HG02588 (cell line): Measurements from ENCODE around the gene ASB13.
"Not testable (repeated sequence)": the region's sequence is repeated elsewhere in the genome, so short reads cannot be mapped to it uniquely, and the experiment has no call there.

Experiments used
- ATAC-seq: cut with Tn5 transposase; IDR thresholded peaks from one replicate; pipeline ENCODE4 v1.9.1; 2021; ENCODE audit warnings: mild to moderate bottlenecking, moderate library complexity; ENCODE audit not compliant: unreplicated experiment

ASB13 gene

GRCh38 chr10:5593347-5593746 is 73.0 kb downstream of the ASB13 start:
- ATAC-seq, result not testable (repeated sequence)

DNA sequence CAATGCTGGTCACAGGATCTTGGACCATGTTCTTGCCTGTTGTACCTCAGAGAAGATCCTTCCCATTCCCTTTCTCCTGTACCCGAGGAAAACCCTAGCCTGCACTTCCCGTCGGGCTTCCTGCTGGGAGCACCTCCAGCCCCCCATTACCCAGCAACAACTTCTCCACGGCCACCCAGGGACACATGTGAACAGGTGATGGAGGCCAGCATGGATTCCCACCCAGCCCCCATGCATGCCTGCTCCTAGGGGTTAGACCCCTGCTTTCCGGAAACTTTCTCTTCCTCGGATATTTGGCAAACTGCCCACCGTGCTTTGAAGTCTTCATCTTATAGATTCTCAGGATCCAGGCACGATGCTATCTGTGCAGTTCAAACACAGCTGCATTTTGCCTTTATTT is 74.3 kb downstream of the ASB13 start:
- ATAC-seq, result no peak

DNA sequence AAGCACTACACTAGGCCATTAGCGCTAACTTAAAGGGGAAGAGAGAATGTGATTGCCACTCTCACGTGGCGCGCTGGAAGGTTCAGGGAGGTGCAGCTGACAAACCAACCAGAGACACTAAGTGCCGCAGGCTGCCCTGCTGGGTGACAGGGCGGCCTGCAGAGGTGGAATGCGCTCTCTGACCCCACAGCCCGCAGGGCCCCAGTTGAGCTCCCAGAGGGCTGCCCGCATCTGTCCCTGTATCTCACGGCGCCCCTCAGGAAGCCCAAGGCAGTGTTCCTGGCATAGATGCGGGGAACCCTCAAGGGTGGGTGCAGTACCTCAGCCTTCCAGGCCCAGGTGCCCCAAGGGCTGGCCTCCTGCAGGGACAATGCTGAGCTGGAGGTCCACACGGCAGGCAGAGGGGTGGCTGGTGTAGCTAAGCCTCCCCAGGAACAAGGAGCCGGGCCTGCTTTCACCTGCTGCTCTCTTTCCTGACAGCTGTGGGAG is 75.0 kb downstream of the ASB13 start:
- no peak for ATAC-seq

DNA sequence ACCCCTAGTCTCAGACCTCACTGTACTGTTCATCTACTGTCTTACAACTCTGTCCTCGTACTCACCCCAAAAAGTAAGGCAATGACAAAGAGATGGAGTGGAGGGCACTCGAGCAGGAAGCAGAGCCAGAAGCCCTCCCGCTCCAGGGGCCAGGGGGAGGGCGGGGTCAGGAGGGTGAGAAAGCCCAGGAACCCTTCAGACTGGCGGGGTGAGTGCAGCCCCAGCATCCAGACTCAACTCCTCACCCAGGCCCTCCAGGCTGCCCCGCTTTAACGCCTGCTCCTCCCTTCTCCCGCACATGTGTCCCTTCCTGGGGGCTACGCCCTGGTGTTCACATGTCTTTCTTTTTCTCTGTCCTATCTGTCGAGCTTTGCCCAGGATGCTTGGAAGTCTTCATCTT is 75.6 kb downstream of the ASB13 start:
- ATAC-seq, result no peak

DNA sequence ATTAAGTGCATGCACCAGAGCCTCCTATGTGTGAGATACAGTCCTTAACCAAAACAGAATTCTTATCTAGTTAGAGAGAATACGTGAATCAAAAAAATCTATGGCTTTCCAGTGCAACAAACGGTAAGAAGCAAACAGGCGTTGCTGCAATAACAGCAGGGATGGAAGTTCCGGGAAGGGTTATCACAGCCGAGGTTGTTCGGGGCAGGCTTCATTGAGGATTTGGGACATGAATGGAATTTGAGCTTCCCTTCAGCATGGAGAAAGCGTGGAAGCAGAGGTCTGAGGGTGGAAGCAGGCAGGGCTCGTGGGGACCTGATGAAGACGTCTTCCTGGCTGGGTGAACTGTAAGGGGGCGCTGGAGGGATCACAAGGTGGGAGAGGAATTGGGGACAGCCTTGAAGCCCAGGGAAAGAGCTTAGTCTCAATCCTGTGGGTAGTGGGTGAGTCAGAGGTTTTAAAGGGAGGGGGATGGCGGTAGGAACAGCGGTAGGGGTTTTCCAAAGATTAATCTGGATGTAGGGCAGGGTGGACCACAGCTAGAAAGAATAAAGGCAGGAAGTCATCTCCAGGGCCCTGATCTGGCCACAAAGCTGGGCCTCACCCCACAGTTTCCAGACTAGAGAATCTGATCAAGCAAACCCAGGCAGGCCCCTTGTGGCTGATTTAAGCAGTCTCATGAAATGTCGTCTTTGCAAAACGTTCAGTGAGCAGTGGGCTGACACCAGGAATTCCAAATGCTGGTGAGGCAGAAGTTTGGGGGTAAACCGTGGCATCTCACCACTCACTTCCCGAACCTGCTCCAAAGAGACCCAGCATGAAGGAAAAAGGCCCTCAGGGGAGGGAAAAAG is 76.5 kb downstream of the ASB13 start:
- no peak for ATAC-seq

DNA sequence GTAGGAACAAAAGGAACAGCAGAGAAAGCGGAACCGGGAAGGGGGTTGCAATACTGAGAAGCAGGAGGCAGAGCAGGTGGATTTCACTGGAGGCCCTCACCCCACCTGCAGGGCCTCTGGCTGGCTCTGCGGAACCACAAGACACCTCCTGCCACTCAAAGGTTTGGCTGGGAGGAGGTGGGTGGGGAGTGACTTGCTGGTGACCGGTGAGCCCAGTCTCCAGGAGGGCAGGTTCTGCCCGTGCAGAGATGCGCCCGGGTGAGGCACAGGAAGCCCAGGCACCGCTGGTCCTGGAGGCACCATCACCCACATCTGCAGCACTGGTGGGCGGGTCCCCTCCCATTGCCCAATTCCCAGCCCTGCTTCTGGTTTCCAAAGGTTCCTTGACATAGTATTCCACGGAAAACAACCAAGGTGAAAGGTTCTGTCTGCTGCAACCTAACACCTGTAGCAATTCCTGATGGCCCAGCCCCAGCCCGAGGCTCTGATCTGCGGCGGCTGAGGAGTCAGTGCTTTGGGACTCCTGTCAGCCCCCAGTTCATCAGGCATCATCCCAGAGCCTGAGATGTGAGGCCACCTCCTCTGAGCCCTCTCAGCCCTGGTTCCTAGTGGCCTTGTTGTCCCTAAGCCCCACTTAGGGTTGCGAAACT is 77.3 kb downstream of the ASB13 start:
- ATAC-seq, result no peak
